Skeletal muscle tissue (tissue), 4 donors: ENCODE results near the gene CIRBP. TPM values are rescaled to one million over a fixed set of nuclear protein-coding genes. Genes with fewer than 3 reads are reported as not detected.

ENCODE experiments used
- H3K27ac ChIP-seq: one replicate; pipeline ENCODE4 v1.7.0; 2013; ENCODE audit warnings: mild to moderate bottlenecking, low read depth, low read length, inconsistent platforms
- H3K27me3 ChIP-seq, 3 donors: one replicate each; pipeline ENCODE4 v1.7.0; 2013; ENCODE audit warnings: low read length in 3 of 3; ENCODE audit not compliant: control insufficient read depth in 3 of 3, insufficient read depth in 3 of 3
- H3K36me3 ChIP-seq, 3 donors: one replicate each; pipeline ENCODE4 v1.7.0; 2013; ENCODE audit warnings: low read length in 3 of 3; ENCODE audit not compliant: control insufficient read depth in 3 of 3, insufficient read depth in 3 of 3
- H3K4me1 ChIP-seq, 3 donors: one replicate each; pipeline ENCODE4 v1.7.0; 2013; ENCODE audit warnings: low read length in 3 of 3, mild to moderate bottlenecking in 3 of 3; ENCODE audit not compliant: control insufficient read depth in 3 of 3, insufficient read depth in 3 of 3
- H3K4me3 ChIP-seq, 3 donors: one replicate each; pipeline ENCODE4 v1.7.0; 2013; ENCODE audit warnings: low read length in 3 of 3
- H3K9ac ChIP-seq, 3 donors: one replicate each; pipeline ENCODE4 v1.7.0; 2013; ENCODE audit warnings: low read length in 3 of 3, mild to moderate bottlenecking in 3 of 3, moderate library complexity in 2 of 3, low read depth in 1 of 3
- H3K9me3 ChIP-seq, 3 donors: one replicate each; pipeline ENCODE4 v1.7.0; 2013; ENCODE audit warnings: low read length in 3 of 3; ENCODE audit not compliant: control insufficient read depth in 3 of 3
- total RNA-seq: library from RNA; depleted of rRNA; stranded (reverse); fragments of >200 nt; gene quantifications from one replicate; pipeline ENCODE4 v1.2.3, GENCODE V29; 2014
- donor health status: Osteomylitis.

CIRBP gene
- total RNA-seq, 1 donor from 2014 or later: 413 TPM

- H3K27me3 ChIP-seq: peaks cover 46 to 71% (median 55%) of the 10 kb centered on the region in 3 donors
Observed at GRCh38 chr19:1322198-1322981, 53.3 kb downstream of the CIRBP start.

GRCh38 chr19:1324249-1324805 is 55.2 kb downstream of the CIRBP start:
- Histone ChIP-seq H3K9me3 (no peaks in the 10 kb centered on the region), H3K4me1 (peaks cover 0 to 2% (median 0%) of the 10 kb centered on the region in 3 donors), H3K4me3 (no peak overlapping the region), H3K9ac (peak overlapping the region in 1 of 3 donors; percentile 10), H3K27me3 (peaks cover 35 to 57% (median 45%) of the 10 kb centered on the region in 3 donors), H3K36me3 (no peaks in the 10 kb centered on the region), H3K27ac (no peak overlapping the region)

More at GRCh38 chr19:1322198-1322981, 53.3 kb downstream of the CIRBP start:
- Histone ChIP-seq H3K27ac (no peak overlapping the region), H3K4me3 (no peak overlapping the region), H3K9ac (no peak overlapping the region), H3K4me1 (peaks cover 0 to 2% (median 0%) of the 10 kb centered on the region in 3 donors), H3K36me3 (no peaks in the 10 kb centered on the region), H3K9me3 (no peaks in the 10 kb centered on the region)

Other genes with a start within 250 kb of the CIRBP start
- gene TMEM259, start 248.2 kb upstream of the CIRBP start, total RNA-seq: 25.6 TPM
- not detected for gene RNU6-2, start 247.8 kb upstream of the CIRBP start, total RNA-seq
- 40.2 TPM for gene CNN2, start 242.7 kb upstream of the CIRBP start, total RNA-seq
- 6.8 TPM for gene ABCA7, start 229.2 kb upstream of the CIRBP start, total RNA-seq
- 8.9 TPM for gene ARHGAP45, start 202.2 kb upstream of the CIRBP start, total RNA-seq
- 39.1 TPM for gene POLR2E, start 174.0 kb upstream of the CIRBP start, total RNA-seq
- 139 TPM for gene GPX4, start 165.3 kb upstream of the CIRBP start, total RNA-seq
- 10.4 TPM for gene SBNO2, start 95.1 kb upstream of the CIRBP start, total RNA-seq
- 51.7 TPM for gene STK11, start 63.6 kb upstream of the CIRBP start, total RNA-seq
- gene CBARP, start 31.3 kb upstream of the CIRBP start, total RNA-seq: not detected
- 24.5 TPM for gene ATP5F1D, start 27.6 kb upstream of the CIRBP start, total RNA-seq
- 5.2 TPM for gene MIDN, start 20.7 kb upstream of the CIRBP start, total RNA-seq
- gene FAM174C, start 6.2 kb downstream of the CIRBP start, total RNA-seq: 9.4 TPM
- gene EFNA2, start 16.5 kb downstream of the CIRBP start, total RNA-seq: 1.0 TPM
- gene NDUFS7, start 114.6 kb downstream of the CIRBP start, total RNA-seq: 43.3 TPM
- gene GAMT, start 132.2 kb downstream of the CIRBP start, total RNA-seq: 101 TPM
- 27.1 TPM for gene DAZAP1, start 138.3 kb downstream of the CIRBP start, total RNA-seq
- gene RPS15, start 169.1 kb downstream of the CIRBP start, total RNA-seq: 354 TPM
- gene APC2, start 180.8 kb downstream of the CIRBP start, total RNA-seq: 1.0 TPM
- 11.5 TPM for gene C19orf25, start 209.9 kb downstream of the CIRBP start, total RNA-seq
- gene PCSK4, start 221.0 kb downstream of the CIRBP start, total RNA-seq: 0.52 TPM
- 2.1 TPM for gene REEP6, start 221.8 kb downstream of the CIRBP start, total RNA-seq
- 3.1 TPM for gene ADAMTSL5, start 243.7 kb downstream of the CIRBP start, total RNA-seq